HepG2 (cell line): ENCODE results near the gene PXMP2. TPM values are rescaled to one million over a fixed set of nuclear protein-coding genes. Genes with fewer than 3 reads are reported as not detected.

ENCODE experiments used
- DDIT3 ChIP-seq: sonication (generic); formaldehyde crosslinking; IDR thresholded peaks from 2 replicates; pipeline ENCODE4 v1.4.0; 2020; ENCODE audit warnings: mild to moderate bottlenecking, missing genetic modification reagents
- ERF ChIP-seq: IDR thresholded peaks from 2 replicates; pipeline ENCODE4 v1.6.1; 2018; ENCODE audit warnings: missing biosample characterization, missing genetic modification reagents
- HNRNPK ChIP-seq: fragments of 200-400 bp; formaldehyde crosslinking; IDR thresholded peaks from 2 replicates; pipeline ENCODE4 v1.6.1; 2018; ENCODE audit warnings: low read length, low read depth, moderate library complexity, mild to moderate bottlenecking; ENCODE audit not compliant: poor library complexity, severe bottlenecking
- MATR3 ChIP-seq: sonication (generic); formaldehyde crosslinking; IDR thresholded peaks from 2 replicates; pipeline ENCODE4 v1.4.0; 2020; ENCODE audit warnings: missing genetic modification reagents
- MED13 ChIP-seq: sonication (generic); formaldehyde crosslinking; IDR thresholded peaks from 2 replicates; pipeline ENCODE4 v1.5.0; 2020; ENCODE audit warnings: missing genetic modification reagents
- MEIS2 ChIP-seq: sonication (generic); formaldehyde crosslinking; IDR thresholded peaks from 2 replicates; pipeline ENCODE4 v1.9.0; 2021; ENCODE audit warnings: mild to moderate bottlenecking, missing genetic modification reagents
- NFE2L1 ChIP-seq: sonication (generic); formaldehyde crosslinking; IDR thresholded peaks from 2 replicates; pipeline ENCODE4 v1.4.0; 2020; ENCODE audit warnings: missing genetic modification reagents, mild to moderate bottlenecking, borderline replicate concordance
- NFRKB ChIP-seq: fragments of 450-650 bp; IDR thresholded peaks from 2 replicates; pipeline ENCODE4 v1.6.1; 2017
- PCBP1 ChIP-seq: fragments of 200-400 bp; formaldehyde crosslinking; IDR thresholded peaks from 2 replicates; pipeline ENCODE4 v1.6.1; 2017; ENCODE audit warnings: mild to moderate bottlenecking, low read depth, low read length, borderline replicate concordance
- ZBTB14 ChIP-seq: sonication (generic); formaldehyde crosslinking; IDR thresholded peaks from 2 replicates; pipeline ENCODE4 v1.4.0; 2020; ENCODE audit warnings: missing genetic modification reagents
- ZBTB43 ChIP-seq: sonication (generic); formaldehyde crosslinking; conservative IDR thresholded peaks from 2 replicates; pipeline ENCODE4 v1.4.0; 2020; ENCODE audit warnings: missing genetic modification reagents
- ZC3H4 ChIP-seq: sonication (generic); formaldehyde crosslinking; IDR thresholded peaks from 2 replicates; pipeline ENCODE4 v1.4.0; 2020; ENCODE audit warnings: missing genetic modification reagents, borderline replicate concordance
- ZHX1 ChIP-seq: sonication (generic); formaldehyde crosslinking; IDR thresholded peaks from 2 replicates; pipeline ENCODE4 v1.8.1; 2022; ENCODE audit warnings: low read depth, mild to moderate bottlenecking, missing genetic modification reagents
- ZNF260 ChIP-seq: sonication (generic); formaldehyde crosslinking; IDR thresholded peaks from 2 replicates; pipeline ENCODE4 v1.4.0; 2020; ENCODE audit warnings: missing genetic modification reagents, low read depth, mild to moderate bottlenecking, borderline replicate concordance
- ZNF280B ChIP-seq: sonication (generic); formaldehyde crosslinking; IDR thresholded peaks from 2 replicates; pipeline ENCODE4 v1.5.0; 2020; ENCODE audit warnings: missing genetic modification reagents, mild to moderate bottlenecking, borderline replicate concordance
- ZNF333 ChIP-seq: sonication (generic); formaldehyde crosslinking; IDR thresholded peaks from 2 replicates; pipeline ENCODE4 v1.4.0; 2020; ENCODE audit warnings: mild to moderate bottlenecking, missing genetic modification reagents, borderline replicate concordance
- ZNF34 ChIP-seq: sonication (generic); formaldehyde crosslinking; IDR thresholded peaks from 2 replicates; pipeline ENCODE4 v1.4.0; 2020; ENCODE audit warnings: mild to moderate bottlenecking, missing genetic modification reagents, borderline replicate concordance
- ZNF558 ChIP-seq: sonication (generic); formaldehyde crosslinking; IDR thresholded peaks from 2 replicates; pipeline ENCODE4 v1.9.0; 2022; ENCODE audit warnings: mild to moderate bottlenecking, missing genetic modification reagents, borderline replicate concordance
- ZNF614 ChIP-seq: IDR thresholded peaks from 2 replicates; pipeline ENCODE4 v1.6.1; 2018; ENCODE audit warnings: missing biosample characterization, missing genetic modification reagents, inconsistent platforms, borderline replicate concordance
- ZNF670 ChIP-seq: sonication (generic); formaldehyde crosslinking; IDR thresholded peaks from 2 replicates; pipeline ENCODE4 v1.8.0; 2022; ENCODE audit warnings: mild to moderate bottlenecking, missing genetic modification reagents, borderline replicate concordance
- polyA plus RNA-seq, 8 experiments: library from polyadenylated mRNA; depleted of rRNA in 3 of 8; stranded (reverse) in 7 of 8; unstranded in 1 of 8; fragments of >200 nt; fragmentation: Illumina TruSeq in 4 of 8; extraction: Trizol in 4 of 8; gene quantifications; 2 replicates each; pipeline versions ENCODE4 v1.2.1 to v1.2.3, GENCODE V29; 2011 to 2016; ENCODE audit warnings: low read depth in 4 of 8, missing spikeins in 1 of 8, mixed read lengths in 1 of 8; ENCODE audit not compliant: insufficient read depth in 1 of 8
- total RNA-seq, 5 experiments: library from RNA; depleted of rRNA; stranded (reverse); fragments of >200 nt; fragmentation: Illumina TruSeq; extraction: Trizol; gene quantifications; 2 replicates each; pipeline ENCODE4 v1.2.3, GENCODE V29; 2016; ENCODE audit warnings: low read depth in 1 of 5

PXMP2 gene
- total and polyA plus RNA-seq, 2 of the 13 experiments (the other 11 are each of a cell fraction or from before 2014, with no cell fraction given): 25.5 to 42.9 TPM

GRCh38 chr12:132687211-132688164 lies at the start of gene PXMP2, which contains the start of gene POLE (continued):
- TF ChIP-seq ZBTB14 (CRISPR knock-in tag) (no peak; the same call in 1 of the 2 replicates), ZNF34 (CRISPR knock-in tag) (no peak), ERF (CRISPR knock-in tag) (peak; percentile 76; the same call in 1 of the 2 replicates), ZNF280B (0 out of 2 replicates have a peak, but pooled peaks have one; percentile 35), ZNF670 (CRISPR knock-in tag) (peak; percentile 20; the same call in 1 of the 2 replicates), NFE2L1 (no peak), ZC3H4 (CRISPR knock-in tag) (no peak), ZNF333 (CRISPR knock-in tag) (no peak), MEIS2 (CRISPR knock-in tag) (peak; percentile 88), NFRKB (no peak), ZNF260 (CRISPR knock-in tag) (no peak), ZNF614 (CRISPR knock-in tag) (peak; percentile 84; the same call in 1 of the 2 replicates), ZBTB43 (CRISPR knock-in tag) (0 out of 2 replicates have a peak, but pooled peaks have one; percentile 29), ZHX1 (CRISPR knock-in tag) (0 out of 2 replicates have a peak, but pooled peaks have one; percentile 18), PCBP1 (no peak), HNRNPK (peak; percentile 20), MED13 (CRISPR knock-in tag) (no peak), MATR3 (no peak), DDIT3 (CRISPR knock-in tag) (no peak), ZNF558 (no peak)
